SU-DHL-6 (cell line): ENCODE measurements around the gene ADD3.

Source experiments
- H2AFZ ChIP-seq: fragments of 200-600 bp; sonication (generic); 2 replicates; pipeline ENCODE4 v1.6.1; 2014; ENCODE audit warnings: low read depth, mild to moderate bottlenecking, moderate library complexity, mixed read lengths, antibody characterized with exemption, low read length; ENCODE audit not compliant: severe bottlenecking
- H3F3A ChIP-seq: fragments of 200-600 bp; shearing (Covaris generic); 2 replicates; pipeline ENCODE4 v1.6.0; 2016; ENCODE audit warnings: antibody characterized with exemption, mild to moderate bottlenecking; ENCODE audit not compliant: insufficient read depth
- H3K27ac ChIP-seq: fragments of 200-600 bp; sonication (generic); 2 replicates; pipeline ENCODE4 v1.5.1; 2016; ENCODE audit warnings: low read depth, mild to moderate bottlenecking, low read length, moderate library complexity, mixed read lengths
- H3K27me3 ChIP-seq: fragments of 200-600 bp; sonication (generic), shearing (Covaris generic); 2 replicates; pipeline ENCODE4 v1.6.0; 2014; ENCODE audit warnings: mild to moderate bottlenecking, low read length
- H3K36me3 ChIP-seq: fragments of 200-600 bp; sonication (generic); 2 replicates; pipeline ENCODE4 v1.6.1; 2014; ENCODE audit warnings: mild to moderate bottlenecking, low read length, mixed read lengths
- H3K4me2 ChIP-seq: fragments of 300-600, 200-600 bp; shearing (Covaris generic), sonication (generic); 2 replicates; pipeline ENCODE4 v1.6.0; 2014; ENCODE audit warnings: low read length, low read depth, mild to moderate bottlenecking; ENCODE audit not compliant: poor library complexity, severe bottlenecking
- H3K4me3 ChIP-seq: fragments of 200-600 bp; sonication (generic); 2 replicates; pipeline ENCODE4 v1.5.1; 2014; ENCODE audit warnings: antibody characterized with exemption, low read length, mild to moderate bottlenecking, mixed read lengths; ENCODE audit not compliant: insufficient read depth, poor library complexity, severe bottlenecking
- H3K79me2 ChIP-seq: fragments of 200-600 bp; sonication (generic); 2 replicates; pipeline ENCODE4 v1.6.1; 2014; ENCODE audit warnings: mild to moderate bottlenecking, low read length, moderate library complexity; ENCODE audit not compliant: insufficient read depth
- H3K9ac ChIP-seq: fragments of 200-600 bp; sonication (generic); 2 replicates; pipeline ENCODE4 v1.7.0; 2014; ENCODE audit warnings: mild to moderate bottlenecking, low read length
- H3K9me2 ChIP-seq: fragments of 200-600 bp; sonication (generic); replicated peaks from 2 replicates; pipeline ENCODE4 v1.6.1; 2014; ENCODE audit warnings: low read length; ENCODE audit not compliant: insufficient read depth
- H3K9me3 ChIP-seq: fragments of 200-600 bp; sonication (generic); 2 replicates; pipeline ENCODE4 v1.6.1; 2014; ENCODE audit warnings: low read length, mixed read lengths; ENCODE audit not compliant: insufficient read depth
- H4K20me1 ChIP-seq: fragments of 200-600 bp; sonication (generic); 2 replicates; pipeline ENCODE4 v1.6.1; 2014; ENCODE audit warnings: low read depth, mild to moderate bottlenecking, antibody characterized with exemption, low read length, moderate library complexity, mixed read lengths
- EZH2phosphoT487 ChIP-seq: fragments of 200-600 bp; sonication (generic), shearing (Covaris generic); conservative IDR thresholded peaks from 2 replicates; pipeline ENCODE4 v1.6.1; 2018; ENCODE audit warnings: mild to moderate bottlenecking, antibody characterized with exemption, low read length, moderate library complexity, mixed read lengths
- TF ChIP-seq, protein P1 (sequence below): fragments of 200-600 bp; sonication (generic); IDR thresholded peaks from one replicate; pipeline ENCODE4 v1.5.1; 2017; ENCODE audit warnings: antibody characterized with exemption, mild to moderate bottlenecking, low read length, moderate library complexity; ENCODE audit not compliant: insufficient read depth, poor library complexity, severe bottlenecking

ADD3 gene

GRCh38 chr10:110091830-110092229 lies 84.0 kb downstream of the ADD3 start:
- H3K4me2 ChIP-seq = no peak overlapping the region
- no peaks in the 10 kb centered on the region for H3K27me3 ChIP-seq
- TF ChIP-seq, protein P1, sequence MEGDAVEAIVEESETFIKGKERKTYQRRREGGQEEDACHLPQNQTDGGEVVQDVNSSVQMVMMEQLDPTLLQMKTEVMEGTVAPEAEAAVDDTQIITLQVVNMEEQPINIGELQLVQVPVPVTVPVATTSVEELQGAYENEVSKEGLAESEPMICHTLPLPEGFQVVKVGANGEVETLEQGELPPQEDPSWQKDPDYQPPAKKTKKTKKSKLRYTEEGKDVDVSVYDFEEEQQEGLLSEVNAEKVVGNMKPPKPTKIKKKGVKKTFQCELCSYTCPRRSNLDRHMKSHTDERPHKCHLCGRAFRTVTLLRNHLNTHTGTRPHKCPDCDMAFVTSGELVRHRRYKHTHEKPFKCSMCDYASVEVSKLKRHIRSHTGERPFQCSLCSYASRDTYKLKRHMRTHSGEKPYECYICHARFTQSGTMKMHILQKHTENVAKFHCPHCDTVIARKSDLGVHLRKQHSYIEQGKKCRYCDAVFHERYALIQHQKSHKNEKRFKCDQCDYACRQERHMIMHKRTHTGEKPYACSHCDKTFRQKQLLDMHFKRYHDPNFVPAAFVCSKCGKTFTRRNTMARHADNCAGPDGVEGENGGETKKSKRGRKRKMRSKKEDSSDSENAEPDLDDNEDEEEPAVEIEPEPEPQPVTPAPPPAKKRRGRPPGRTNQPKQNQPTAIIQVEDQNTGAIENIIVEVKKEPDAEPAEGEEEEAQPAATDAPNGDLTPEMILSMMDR = no peak
- no peak for TF ChIP-seq EZH2phosphoT487
- no peak overlapping the region for H3K9ac ChIP-seq
- no peak overlapping the region for H2AFZ ChIP-seq
- no peaks in the 10 kb centered on the region for H3K36me3 ChIP-seq
- H4K20me1 ChIP-seq = peaks cover 5% of the 10 kb centered on the region; the same call in 1 of the 2 replicates
- H3K9me3 ChIP-seq = no peaks in the 10 kb centered on the region
- no peak overlapping the region for H3K4me3 ChIP-seq
- H3K27ac ChIP-seq = no peak overlapping the region
- H3K79me2 ChIP-seq = peaks cover 83% of the 10 kb centered on the region
- 0 out of 2 replicates have a peak, but pooled peaks cover 4% of the 10 kb centered on the region for H3F3A ChIP-seq
- H3K9me2 ChIP-seq = no peaks in the 10 kb centered on the region

DNA sequence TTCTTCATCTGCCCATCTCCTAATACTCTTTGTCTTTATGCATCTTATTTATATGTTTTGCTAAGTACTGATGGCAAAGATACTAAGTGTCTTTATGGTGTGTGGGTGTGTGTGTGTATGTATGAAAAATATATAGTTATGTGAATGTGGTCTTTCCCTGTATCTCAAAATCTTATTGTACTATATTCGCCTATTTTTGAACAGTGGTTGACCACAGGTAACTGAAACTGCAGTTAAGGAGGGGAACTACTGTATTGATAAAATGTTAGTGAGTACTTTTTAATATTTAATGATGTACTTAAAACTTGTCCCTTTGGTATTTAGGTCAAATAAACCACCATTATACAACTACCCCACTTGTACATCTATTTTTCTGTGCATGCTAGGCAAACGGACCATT lies 85.9 kb downstream of the ADD3 start:
- Histone ChIP-seq H3F3A (0 out of 2 replicates have a peak, but pooled peaks cover 2% of the 10 kb centered on the region), H3K27me3 (no peaks in the 10 kb centered on the region), H3K9me2 (no peaks in the 10 kb centered on the region), H3K9ac (no peak overlapping the region), H3K4me2 (no peak overlapping the region), H3K79me2 (peaks cover 86% of the 10 kb centered on the region), H3K4me3 (no peak overlapping the region), H3K36me3 (no peaks in the 10 kb centered on the region), H3K27ac (no peak overlapping the region), H2AFZ (no peak overlapping the region), H3K9me3 (no peaks in the 10 kb centered on the region), H4K20me1 (peaks cover 3% of the 10 kb centered on the region; the same call in 1 of the 2 replicates)
- TF ChIP-seq, protein P1 = no peak
- no peak for TF ChIP-seq EZH2phosphoT487

GRCh38 chr10:110094786-110095185 lies 87.0 kb downstream of the ADD3 start:
- no peak overlapping the region for H3K9ac ChIP-seq
- no peak overlapping the region for H3K4me3 ChIP-seq
- H3K79me2 ChIP-seq = peaks cover 85% of the 10 kb centered on the region
- no peak overlapping the region for H2AFZ ChIP-seq
- H3K4me2 ChIP-seq = no peak overlapping the region
- H4K20me1 ChIP-seq = no peaks in the 10 kb centered on the region
- no peaks in the 10 kb centered on the region for H3K9me3 ChIP-seq
- no peak overlapping the region for H3K27ac ChIP-seq
- H3F3A ChIP-seq = no peaks in the 10 kb centered on the region
- no peaks in the 10 kb centered on the region for H3K36me3 ChIP-seq
- no peaks in the 10 kb centered on the region for H3K9me2 ChIP-seq
- H3K27me3 ChIP-seq = no peaks in the 10 kb centered on the region
- TF ChIP-seq, protein P1 = no peak
- no peak for TF ChIP-seq EZH2phosphoT487
